CD4-positive, alpha-beta memory T cell (primary cell): ENCODE data around the gene PHOX2B. TPM values are rescaled to one million over a fixed set of nuclear protein-coding genes. Genes with fewer than 3 reads are reported as not detected.

ENCODE experiments used
- CTCF ChIA-PET: fragments of 350-600 bp; sonication (Branson Sonifier 250); formaldehyde crosslinking; loops from one replicate; lab custom pipeline; 2021; ENCODE audit warnings: inconsistent platforms; ENCODE audit not compliant: partially characterized antibody; lab: Charles Lee
- POLR2A ChIA-PET: fragments of 350-600 bp; sonication (Branson Sonifier 250); formaldehyde crosslinking; loops from one replicate; lab custom pipeline; 2021; ENCODE audit not compliant: partially characterized antibody; lab: Charles Lee
- DNase-seq, 5 donors: peaks; one replicate each; pipeline versions ENCODE4 v3.0.0 to v3.0.0-alpha.2; 2020 to 2022; ENCODE audit warnings: mixed read lengths in 1 of 5
- H3K27ac ChIP-seq: one replicate; pipeline ENCODE4 v1.7.0; 2013; ENCODE audit warnings: low read depth, low read length
- H3K27me3 ChIP-seq: 2 replicates; pipeline ENCODE4 v1.7.0; 2013; ENCODE audit warnings: mild to moderate bottlenecking, low read length, moderate library complexity; ENCODE audit not compliant: insufficient read depth
- H3K36me3 ChIP-seq: 2 replicates; pipeline ENCODE4 v1.7.0; 2013; ENCODE audit warnings: mild to moderate bottlenecking, low read length, moderate library complexity; ENCODE audit not compliant: insufficient read depth
- H3K4me1 ChIP-seq: 2 replicates; pipeline ENCODE4 v1.7.0; 2013; ENCODE audit warnings: mild to moderate bottlenecking, low read length, moderate library complexity; ENCODE audit not compliant: insufficient read depth
- H3K4me3 ChIP-seq, 2 donors: one replicate each; pipeline ENCODE4 v1.7.0; 2013; ENCODE audit warnings: low read length in 2 of 2, mild to moderate bottlenecking in 1 of 2
- H3K9me3 ChIP-seq, 2 donors: one replicate each; pipeline ENCODE4 v1.7.0; 2013; ENCODE audit warnings: low read length in 2 of 2, control low read depth in 1 of 2; ENCODE audit not compliant: control insufficient read depth in 1 of 2
- H3K27ac Mint-ChIP-seq, 7 donors: one replicate each; pipeline ENCODE4 v1.8.0; 2020 to 2021; ENCODE audit warnings: mixed read lengths in 7 of 7, mild to moderate bottlenecking in 6 of 7, inconsistent platforms in 3 of 7, moderate library complexity in 3 of 7
- H3K27me3 Mint-ChIP-seq, 2 donors: one replicate each; pipeline ENCODE4 v1.8.0; 2020 to 2021; ENCODE audit warnings: mixed read lengths in 2 of 2
- H3K36me3 Mint-ChIP-seq, 2 donors: one replicate each; pipeline ENCODE4 v1.8.0; 2020 to 2021; ENCODE audit warnings: mixed read lengths in 2 of 2, inconsistent platforms in 1 of 2, mild to moderate bottlenecking in 1 of 2
- H3K4me1 Mint-ChIP-seq, 4 donors: one replicate each; pipeline ENCODE4 v1.8.0; 2020 to 2021; ENCODE audit warnings: mixed read lengths in 4 of 4, mild to moderate bottlenecking in 1 of 4
- H3K4me3 Mint-ChIP-seq, 8 donors: one replicate each; pipeline ENCODE4 v1.8.0; 2020 to 2021; ENCODE audit warnings: mixed read lengths in 8 of 8, mild to moderate bottlenecking in 7 of 8, moderate library complexity in 6 of 8, inconsistent platforms in 3 of 8
- H3K9me3 Mint-ChIP-seq, 8 donors: one replicate each; pipeline ENCODE4 v1.8.0; 2020 to 2021; ENCODE audit warnings: mixed read lengths in 8 of 8, mild to moderate bottlenecking in 5 of 8, inconsistent platforms in 3 of 8, moderate library complexity in 1 of 8
- intact Hi-C: fragments of 100-400 bp; cut with micrococcal nuclease; formaldehyde crosslinking; loops from one replicate; pipeline ENCODE4 v1.15.1; 2023
- polyA plus RNA-seq, 2 donors: library from polyadenylated mRNA; unstranded; fragments of 300-500 nt; fragmentation: Illumina TruSeq; gene quantifications; one replicate each; pipeline ENCODE4 v1.2.3, GENCODE V29; 2021
- total RNA-seq, 2 experiments: library from RNA; stranded (reverse); gene quantifications; one replicate each; pipeline ENCODE4 v1.2.3, GENCODE V29; 2021

PHOX2B gene
- total and polyA plus RNA-seq, 4 experiments from 2014 or later: not detected

- no peaks in the 10 kb centered on the region for H3K9me3 ChIP-seq
- no peak overlapping the region for H3K4me3 ChIP-seq
- H3K27ac ChIP-seq: no peak overlapping the region
- ChIA-PET POLR2A (no interaction called here), CTCF (no interaction called here)
- H3K27me3 ChIP-seq: no peaks in the 10 kb centered on the region
- Mint-ChIP-seq H3K36me3 (no peaks in the 10 kb centered on the region), H3K4me1 (no peaks in the 10 kb centered on the region), H3K4me3 (no peak overlapping the region), H3K27me3 (peaks cover 0 to 8% of the 10 kb centered on the region in 2 donors), H3K9me3 (peaks cover 0 to 17% (median 11%) of the 10 kb centered on the region in 8 donors), H3K27ac (no peak overlapping the region)
- no peak for DNase-seq
- intact Hi-C loops: no loop called here
- H3K4me1 ChIP-seq: no peaks in the 10 kb centered on the region
- no peaks in the 10 kb centered on the region for H3K36me3 ChIP-seq
Measured at GRCh38 chr4:41722181-41722580, 26.3 kb downstream of the PHOX2B start.

GRCh38 chr4:41719417-41719816 is 29.1 kb downstream of the PHOX2B start:
- no peak overlapping the region for H3K4me3 Mint-ChIP-seq
- Histone ChIP-seq H3K4me3 (no peak overlapping the region), H3K27me3 (no peaks in the 10 kb centered on the region), H3K9me3 (no peaks in the 10 kb centered on the region), H3K4me1 (no peaks in the 10 kb centered on the region), H3K36me3 (no peaks in the 10 kb centered on the region), H3K27ac (no peak overlapping the region)
- peaks cover 0 to 9% (median 1%) of the 10 kb centered on the region in 8 donors for H3K9me3 Mint-ChIP-seq
- peaks cover 0 to 8% of the 10 kb centered on the region in 2 donors for H3K27me3 Mint-ChIP-seq
- no peak overlapping the region for H3K27ac Mint-ChIP-seq
- no peak for DNase-seq
- CTCF ChIA-PET: interaction anchor here (1.1 kb wide), 1 partner anchor 20 kb away, joined by 3 read pairs; no protein-coding TSS in a partner anchor
- POLR2A ChIA-PET: no interaction called here
- H3K4me1 Mint-ChIP-seq: no peaks in the 10 kb centered on the region
- intact Hi-C loops: no loop called here
- H3K36me3 Mint-ChIP-seq: no peaks in the 10 kb centered on the region

DNA sequence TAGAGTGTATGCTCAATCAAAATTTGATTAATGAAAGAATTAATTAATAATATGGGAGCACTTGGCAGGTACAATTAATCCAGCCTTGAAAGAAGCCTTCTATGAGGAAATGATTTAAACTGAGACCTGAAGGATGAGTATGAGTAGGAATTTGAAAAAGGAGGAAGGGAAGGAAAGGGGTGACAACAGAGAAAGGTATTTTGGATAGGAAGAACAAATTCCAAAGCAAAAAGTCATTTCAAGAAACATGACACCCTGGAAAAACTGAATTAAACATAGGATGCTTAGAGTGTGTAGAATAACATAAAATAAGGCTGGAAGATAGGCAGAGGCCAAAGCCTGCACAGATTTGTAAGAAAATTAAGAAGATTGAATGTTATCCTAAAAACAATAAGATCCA is 29.6 kb downstream of the PHOX2B start:
- Histone ChIP-seq H3K27me3 (no peaks in the 10 kb centered on the region), H3K36me3 (no peaks in the 10 kb centered on the region), H3K27ac (no peak overlapping the region), H3K4me3 (no peak overlapping the region), H3K4me1 (no peaks in the 10 kb centered on the region), H3K9me3 (no peaks in the 10 kb centered on the region)
- H3K36me3 Mint-ChIP-seq: no peaks in the 10 kb centered on the region
- H3K27ac Mint-ChIP-seq: no peak overlapping the region
- H3K4me3 Mint-ChIP-seq: no peak overlapping the region
- H3K9me3 Mint-ChIP-seq: peaks cover 0 to 9% (median 1%) of the 10 kb centered on the region in 8 donors
- H3K27me3 Mint-ChIP-seq: peaks cover 0 to 8% of the 10 kb centered on the region in 2 donors
- no peaks in the 10 kb centered on the region for H3K4me1 Mint-ChIP-seq
- CTCF ChIA-PET: interaction anchor here (1.1 kb wide), 1 partner anchor 20 kb away, joined by 3 read pairs; no protein-coding TSS in a partner anchor
- no peak for DNase-seq
- intact Hi-C loops: no loop called here
- POLR2A ChIA-PET: no interaction called here

DNA sequence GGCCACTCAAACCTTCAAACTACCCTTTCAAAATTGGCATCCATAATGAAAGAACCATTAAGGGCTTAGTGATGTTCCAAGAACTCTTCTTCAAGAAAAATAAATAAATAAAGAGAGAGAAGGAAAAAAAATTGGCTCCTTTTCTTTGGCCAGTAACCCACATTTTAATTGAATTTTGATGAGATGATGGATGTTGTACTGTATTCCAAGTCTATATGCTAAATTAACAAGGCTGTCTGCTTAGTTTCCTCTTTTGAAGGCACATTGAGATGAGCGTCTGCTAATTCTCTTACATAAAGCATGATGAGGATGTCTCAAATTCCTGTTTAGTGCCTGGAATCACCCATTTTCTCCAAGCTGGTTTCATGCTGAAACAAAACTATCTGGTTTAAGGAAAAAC is 33.4 kb downstream of the PHOX2B start:
- H3K36me3 Mint-ChIP-seq: no peaks in the 10 kb centered on the region
- H3K4me1 Mint-ChIP-seq: no peaks in the 10 kb centered on the region
- no peak for DNase-seq
- Histone ChIP-seq H3K27ac (no peak overlapping the region), H3K4me1 (no peaks in the 10 kb centered on the region), H3K9me3 (no peaks in the 10 kb centered on the region), H3K27me3 (no peaks in the 10 kb centered on the region), H3K4me3 (no peak overlapping the region), H3K36me3 (no peaks in the 10 kb centered on the region)
- peaks cover 0 to 10% (median 2%) of the 10 kb centered on the region in 8 donors for H3K9me3 Mint-ChIP-seq
- ChIA-PET POLR2A (no interaction called here), CTCF (no interaction called here)
- H3K4me3 Mint-ChIP-seq: no peak overlapping the region
- H3K27me3 Mint-ChIP-seq: peaks cover 0 to 4% of the 10 kb centered on the region in 2 donors
- H3K27ac Mint-ChIP-seq: no peak overlapping the region
- intact Hi-C loops: no loop called here

GRCh38 chr4:41714364-41715000 is 34.0 kb downstream of the PHOX2B start:
- Histone ChIP-seq H3K27ac (no peak overlapping the region), H3K9me3 (no peaks in the 10 kb centered on the region), H3K4me3 (no peak overlapping the region), H3K27me3 (no peaks in the 10 kb centered on the region), H3K36me3 (no peaks in the 10 kb centered on the region), H3K4me1 (no peaks in the 10 kb centered on the region)
- no peaks in the 10 kb centered on the region for H3K36me3 Mint-ChIP-seq
- ChIA-PET CTCF (no interaction called here), POLR2A (no interaction called here)
- no peak for DNase-seq
- H3K4me1 Mint-ChIP-seq: no peaks in the 10 kb centered on the region
- no peaks in the 10 kb centered on the region for H3K27me3 Mint-ChIP-seq
- peaks cover 0 to 10% (median 0%) of the 10 kb centered on the region in 8 donors for H3K9me3 Mint-ChIP-seq
- H3K4me3 Mint-ChIP-seq: no peak overlapping the region
- H3K27ac Mint-ChIP-seq: no peak overlapping the region
- intact Hi-C loops: no loop called here

GRCh38 chr4:41713768-41714167 is 34.8 kb downstream of the PHOX2B start:
- no peak overlapping the region for H3K27ac Mint-ChIP-seq
- H3K36me3 ChIP-seq: no peaks in the 10 kb centered on the region
- H3K27ac ChIP-seq: no peak overlapping the region
- no peak overlapping the region for H3K4me3 Mint-ChIP-seq
- no peaks in the 10 kb centered on the region for H3K36me3 Mint-ChIP-seq
- H3K4me3 ChIP-seq: no peak overlapping the region
- no peaks in the 10 kb centered on the region for H3K4me1 ChIP-seq
- CTCF ChIA-PET: no interaction called here
- POLR2A ChIA-PET: no interaction called here
- H3K4me1 Mint-ChIP-seq: no peaks in the 10 kb centered on the region
- H3K27me3 ChIP-seq: no peaks in the 10 kb centered on the region
- no peaks in the 10 kb centered on the region for H3K9me3 ChIP-seq
- DNase-seq: no peak
- H3K27me3 Mint-ChIP-seq: peaks cover 0 to 1% of the 10 kb centered on the region in 2 donors
- intact Hi-C loops: no loop called here
- peaks cover 0 to 10% (median 0%) of the 10 kb centered on the region in 8 donors for H3K9me3 Mint-ChIP-seq

DNA sequence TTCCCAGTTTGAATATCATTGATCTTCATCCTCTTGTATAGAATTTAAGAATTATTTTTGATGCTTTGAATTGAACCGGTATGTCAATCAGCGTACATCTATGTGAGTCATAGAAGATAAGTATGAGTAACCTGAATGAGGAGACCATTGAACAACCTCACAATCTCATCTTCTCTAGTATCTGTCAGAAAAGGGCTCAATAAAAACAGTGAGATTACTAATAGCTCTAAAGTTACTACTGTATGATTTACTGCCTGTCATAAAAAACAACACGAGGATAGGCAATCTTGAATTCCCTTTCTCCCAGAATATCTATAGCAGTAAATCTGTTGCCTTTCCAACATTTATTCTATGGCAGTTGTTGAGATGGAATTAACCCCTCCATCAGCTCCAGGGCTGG is 36.1 kb downstream of the PHOX2B start:
- H3K4me1 Mint-ChIP-seq: no peaks in the 10 kb centered on the region
- H3K27ac Mint-ChIP-seq: no peak overlapping the region

More for the DNA sequence above, 36.1 kb downstream of the PHOX2B start:
- no peaks in the 10 kb centered on the region for H3K36me3 ChIP-seq
- no peaks in the 10 kb centered on the region for H3K4me1 ChIP-seq
- ChIA-PET POLR2A (no interaction called here), CTCF (no interaction called here)
- no peak overlapping the region for H3K4me3 ChIP-seq
- intact Hi-C loops: no loop called here
- Mint-ChIP-seq H3K27me3 (peaks cover 2 to 4% of the 10 kb centered on the region in 2 donors), H3K4me3 (no peak overlapping the region), H3K9me3 (peaks cover 0 to 10% (median 0%) of the 10 kb centered on the region in 8 donors), H3K36me3 (no peaks in the 10 kb centered on the region)
- H3K9me3 ChIP-seq: no peaks in the 10 kb centered on the region
- no peak for DNase-seq
- H3K27ac ChIP-seq: no peak overlapping the region
- H3K27me3 ChIP-seq: no peaks in the 10 kb centered on the region
